ENCODE results near the gene EPC2. TPM values are rescaled to one million over a fixed set of nuclear protein-coding genes. Genes with fewer than 3 reads are reported as not detected.

Gene EPC2
- total and polyA plus RNA-seq, 2 experiments from 2014 or later: 6.3 to 27.0 TPM

DNA sequence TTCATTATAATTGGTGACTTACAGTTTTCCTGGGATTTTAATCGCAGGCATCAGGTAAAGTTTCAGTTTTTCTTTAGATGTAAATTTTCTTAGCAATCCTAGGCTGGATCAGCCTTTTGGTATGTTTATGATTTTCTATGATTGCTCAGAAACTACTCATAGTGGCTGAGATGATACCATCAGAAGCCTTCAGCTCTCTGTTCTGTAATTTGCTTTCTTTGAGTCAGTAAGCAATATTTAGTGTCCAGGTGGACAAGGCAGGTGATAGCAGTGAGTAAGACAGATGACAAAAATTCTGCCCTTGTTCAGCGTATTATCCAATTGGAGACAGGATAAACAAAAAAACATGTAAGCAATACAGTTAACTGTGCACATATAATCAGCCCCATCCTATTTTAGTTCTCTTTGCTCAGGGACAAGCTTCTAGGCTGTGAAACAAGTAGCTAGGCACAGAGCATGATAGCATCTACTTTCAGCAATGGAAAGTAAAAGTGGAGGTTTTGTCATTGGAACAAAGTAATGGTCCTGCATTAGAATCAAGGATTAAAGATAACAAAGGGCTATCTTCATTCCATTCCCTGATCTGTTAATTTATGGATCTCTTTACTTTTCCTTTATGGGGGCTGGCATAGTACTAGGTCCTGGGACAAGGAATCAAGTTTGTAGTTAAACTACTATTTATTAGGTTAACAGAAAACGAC, 100.8 kb downstream of the EPC2 start (continued):
- TF ChIP-seq NANOG (IDR thresholded peaks at IDR 0.05; ENCODE audit: borderline replicate concordance): no peak
- TF ChIP-seq JUNB (IDR thresholded peaks at IDR 0.05; ENCODE audit: unreplicated experiment): no peak
- TF ChIP-seq CTCF (conservative IDR thresholded peaks at IDR 0.05; ENCODE audit: low read depth in 2 of 2): no peak
- TF ChIP-seq POLR2AphosphoS5 (IDR thresholded peaks at IDR 0.05; ENCODE audit: low read depth): no peak
- TF ChIP-seq, protein P1, sequence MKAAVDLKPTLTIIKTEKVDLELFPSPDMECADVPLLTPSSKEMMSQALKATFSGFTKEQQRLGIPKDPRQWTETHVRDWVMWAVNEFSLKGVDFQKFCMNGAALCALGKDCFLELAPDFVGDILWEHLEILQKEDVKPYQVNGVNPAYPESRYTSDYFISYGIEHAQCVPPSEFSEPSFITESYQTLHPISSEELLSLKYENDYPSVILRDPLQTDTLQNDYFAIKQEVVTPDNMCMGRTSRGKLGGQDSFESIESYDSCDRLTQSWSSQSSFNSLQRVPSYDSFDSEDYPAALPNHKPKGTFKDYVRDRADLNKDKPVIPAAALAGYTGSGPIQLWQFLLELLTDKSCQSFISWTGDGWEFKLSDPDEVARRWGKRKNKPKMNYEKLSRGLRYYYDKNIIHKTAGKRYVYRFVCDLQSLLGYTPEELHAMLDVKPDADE (IDR thresholded peaks at IDR 0.05): no peak
- TF ChIP-seq CREB1 (CRISPR knock-in tag; IDR thresholded peaks at IDR 0.05; ENCODE audit: low read depth): no peak
- TF ChIP-seq ZNF331 (CRISPR knock-in tag; IDR thresholded peaks at IDR 0.05; ENCODE audit: low read depth): no peak
- no peak for TF ChIP-seq EZH2 (IDR thresholded peaks at IDR 0.05; ENCODE audit: low read depth, unreplicated experiment)
- no peak for TF ChIP-seq ZNF114 (CRISPR knock-in tag; IDR thresholded peaks at IDR 0.05)
- no peak for TF ChIP-seq EZH2phosphoT487 (IDR thresholded peaks at IDR 0.05; ENCODE audit: unreplicated experiment)

DNA sequence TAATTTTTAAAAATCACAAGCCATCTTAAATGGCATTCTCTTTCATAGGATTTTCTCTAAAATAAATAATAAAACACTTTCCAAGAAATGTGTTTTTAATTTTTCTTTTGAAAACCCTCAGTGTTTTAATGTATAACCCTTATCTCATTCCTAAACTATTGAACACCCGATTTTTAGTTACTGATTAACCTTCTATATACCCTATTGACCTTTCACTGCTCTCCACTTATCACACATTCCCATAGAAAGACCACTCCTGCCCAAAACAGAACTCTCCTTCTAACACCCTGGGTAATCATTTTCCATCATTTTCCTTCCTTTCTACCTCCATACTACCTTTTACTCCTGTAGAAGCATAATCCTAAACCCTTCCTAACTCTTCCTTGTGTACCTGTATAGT, 102.4 kb downstream of the EPC2 start:
- no peak overlapping the region for H3K4me2 ChIP-seq
- ATAC-seq (no peak), DNase-seq (ENCODE audit: low spot score) (no peak)
- no peaks in the 10 kb centered on the region for H3K36me3 ChIP-seq (ENCODE audit: insufficient read depth)
- H3K4me1 ChIP-seq (ENCODE audit: insufficient read depth): peaks cover 36% of the 10 kb centered on the region
- Mint-ChIP-seq H3K27me3 (ENCODE audit: insufficient read depth, low read depth, poor library complexity) (no peaks in the 10 kb centered on the region), H3K9me3 (no peaks in the 10 kb centered on the region), H3K4me1 (peaks cover 58% of the 10 kb centered on the region), H3K4me3 (no peak overlapping the region), H3K36me3 (ENCODE audit: low read depth) (no peaks in the 10 kb centered on the region), H3K27ac (no peak overlapping the region)
- H3K27ac ChIP-seq (ENCODE audit: low read depth): 0 out of 2 replicates have a peak overlapping the region, but pooled peaks have one; percentile 5
- no peaks in the 10 kb centered on the region for H4K20me1 ChIP-seq (replicated peaks; ENCODE audit: insufficient read depth)
- no peak overlapping the region for H3K4me3 ChIP-seq
- H3F3A ChIP-seq (replicated peaks; ENCODE audit: low read depth): no peaks in the 10 kb centered on the region
- H3K79me2 ChIP-seq (replicated peaks; ENCODE audit: insufficient read depth): peaks cover 25% of the 10 kb centered on the region
- no peaks in the 10 kb centered on the region for H3K27me3 ChIP-seq (ENCODE audit: insufficient read depth)
- H3K9me2 ChIP-seq (ENCODE audit: insufficient read depth): no peaks in the 10 kb centered on the region
- H2AFZ ChIP-seq: no peak overlapping the region
- TF ChIP-seq ZNF114 (CRISPR knock-in tag; IDR thresholded peaks at IDR 0.05) (no peak), EZH2 (IDR thresholded peaks at IDR 0.05; ENCODE audit: low read depth, unreplicated experiment) (no peak)
- TF ChIP-seq, protein P2, sequence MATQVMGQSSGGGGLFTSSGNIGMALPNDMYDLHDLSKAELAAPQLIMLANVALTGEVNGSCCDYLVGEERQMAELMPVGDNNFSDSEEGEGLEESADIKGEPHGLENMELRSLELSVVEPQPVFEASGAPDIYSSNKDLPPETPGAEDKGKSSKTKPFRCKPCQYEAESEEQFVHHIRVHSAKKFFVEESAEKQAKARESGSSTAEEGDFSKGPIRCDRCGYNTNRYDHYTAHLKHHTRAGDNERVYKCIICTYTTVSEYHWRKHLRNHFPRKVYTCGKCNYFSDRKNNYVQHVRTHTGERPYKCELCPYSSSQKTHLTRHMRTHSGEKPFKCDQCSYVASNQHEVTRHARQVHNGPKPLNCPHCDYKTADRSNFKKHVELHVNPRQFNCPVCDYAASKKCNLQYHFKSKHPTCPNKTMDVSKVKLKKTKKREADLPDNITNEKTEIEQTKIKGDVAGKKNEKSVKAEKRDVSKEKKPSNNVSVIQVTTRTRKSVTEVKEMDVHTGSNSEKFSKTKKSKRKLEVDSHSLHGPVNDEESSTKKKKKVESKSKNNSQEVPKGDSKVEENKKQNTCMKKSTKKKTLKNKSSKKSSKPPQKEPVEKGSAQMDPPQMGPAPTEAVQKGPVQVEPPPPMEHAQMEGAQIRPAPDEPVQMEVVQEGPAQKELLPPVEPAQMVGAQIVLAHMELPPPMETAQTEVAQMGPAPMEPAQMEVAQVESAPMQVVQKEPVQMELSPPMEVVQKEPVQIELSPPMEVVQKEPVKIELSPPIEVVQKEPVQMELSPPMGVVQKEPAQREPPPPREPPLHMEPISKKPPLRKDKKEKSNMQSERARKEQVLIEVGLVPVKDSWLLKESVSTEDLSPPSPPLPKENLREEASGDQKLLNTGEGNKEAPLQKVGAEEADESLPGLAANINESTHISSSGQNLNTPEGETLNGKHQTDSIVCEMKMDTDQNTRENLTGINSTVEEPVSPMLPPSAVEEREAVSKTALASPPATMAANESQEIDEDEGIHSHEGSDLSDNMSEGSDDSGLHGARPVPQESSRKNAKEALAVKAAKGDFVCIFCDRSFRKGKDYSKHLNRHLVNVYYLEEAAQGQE (IDR thresholded peaks at IDR 0.05; ENCODE audit: unreplicated experiment): no peak
- TF ChIP-seq, protein P3, sequence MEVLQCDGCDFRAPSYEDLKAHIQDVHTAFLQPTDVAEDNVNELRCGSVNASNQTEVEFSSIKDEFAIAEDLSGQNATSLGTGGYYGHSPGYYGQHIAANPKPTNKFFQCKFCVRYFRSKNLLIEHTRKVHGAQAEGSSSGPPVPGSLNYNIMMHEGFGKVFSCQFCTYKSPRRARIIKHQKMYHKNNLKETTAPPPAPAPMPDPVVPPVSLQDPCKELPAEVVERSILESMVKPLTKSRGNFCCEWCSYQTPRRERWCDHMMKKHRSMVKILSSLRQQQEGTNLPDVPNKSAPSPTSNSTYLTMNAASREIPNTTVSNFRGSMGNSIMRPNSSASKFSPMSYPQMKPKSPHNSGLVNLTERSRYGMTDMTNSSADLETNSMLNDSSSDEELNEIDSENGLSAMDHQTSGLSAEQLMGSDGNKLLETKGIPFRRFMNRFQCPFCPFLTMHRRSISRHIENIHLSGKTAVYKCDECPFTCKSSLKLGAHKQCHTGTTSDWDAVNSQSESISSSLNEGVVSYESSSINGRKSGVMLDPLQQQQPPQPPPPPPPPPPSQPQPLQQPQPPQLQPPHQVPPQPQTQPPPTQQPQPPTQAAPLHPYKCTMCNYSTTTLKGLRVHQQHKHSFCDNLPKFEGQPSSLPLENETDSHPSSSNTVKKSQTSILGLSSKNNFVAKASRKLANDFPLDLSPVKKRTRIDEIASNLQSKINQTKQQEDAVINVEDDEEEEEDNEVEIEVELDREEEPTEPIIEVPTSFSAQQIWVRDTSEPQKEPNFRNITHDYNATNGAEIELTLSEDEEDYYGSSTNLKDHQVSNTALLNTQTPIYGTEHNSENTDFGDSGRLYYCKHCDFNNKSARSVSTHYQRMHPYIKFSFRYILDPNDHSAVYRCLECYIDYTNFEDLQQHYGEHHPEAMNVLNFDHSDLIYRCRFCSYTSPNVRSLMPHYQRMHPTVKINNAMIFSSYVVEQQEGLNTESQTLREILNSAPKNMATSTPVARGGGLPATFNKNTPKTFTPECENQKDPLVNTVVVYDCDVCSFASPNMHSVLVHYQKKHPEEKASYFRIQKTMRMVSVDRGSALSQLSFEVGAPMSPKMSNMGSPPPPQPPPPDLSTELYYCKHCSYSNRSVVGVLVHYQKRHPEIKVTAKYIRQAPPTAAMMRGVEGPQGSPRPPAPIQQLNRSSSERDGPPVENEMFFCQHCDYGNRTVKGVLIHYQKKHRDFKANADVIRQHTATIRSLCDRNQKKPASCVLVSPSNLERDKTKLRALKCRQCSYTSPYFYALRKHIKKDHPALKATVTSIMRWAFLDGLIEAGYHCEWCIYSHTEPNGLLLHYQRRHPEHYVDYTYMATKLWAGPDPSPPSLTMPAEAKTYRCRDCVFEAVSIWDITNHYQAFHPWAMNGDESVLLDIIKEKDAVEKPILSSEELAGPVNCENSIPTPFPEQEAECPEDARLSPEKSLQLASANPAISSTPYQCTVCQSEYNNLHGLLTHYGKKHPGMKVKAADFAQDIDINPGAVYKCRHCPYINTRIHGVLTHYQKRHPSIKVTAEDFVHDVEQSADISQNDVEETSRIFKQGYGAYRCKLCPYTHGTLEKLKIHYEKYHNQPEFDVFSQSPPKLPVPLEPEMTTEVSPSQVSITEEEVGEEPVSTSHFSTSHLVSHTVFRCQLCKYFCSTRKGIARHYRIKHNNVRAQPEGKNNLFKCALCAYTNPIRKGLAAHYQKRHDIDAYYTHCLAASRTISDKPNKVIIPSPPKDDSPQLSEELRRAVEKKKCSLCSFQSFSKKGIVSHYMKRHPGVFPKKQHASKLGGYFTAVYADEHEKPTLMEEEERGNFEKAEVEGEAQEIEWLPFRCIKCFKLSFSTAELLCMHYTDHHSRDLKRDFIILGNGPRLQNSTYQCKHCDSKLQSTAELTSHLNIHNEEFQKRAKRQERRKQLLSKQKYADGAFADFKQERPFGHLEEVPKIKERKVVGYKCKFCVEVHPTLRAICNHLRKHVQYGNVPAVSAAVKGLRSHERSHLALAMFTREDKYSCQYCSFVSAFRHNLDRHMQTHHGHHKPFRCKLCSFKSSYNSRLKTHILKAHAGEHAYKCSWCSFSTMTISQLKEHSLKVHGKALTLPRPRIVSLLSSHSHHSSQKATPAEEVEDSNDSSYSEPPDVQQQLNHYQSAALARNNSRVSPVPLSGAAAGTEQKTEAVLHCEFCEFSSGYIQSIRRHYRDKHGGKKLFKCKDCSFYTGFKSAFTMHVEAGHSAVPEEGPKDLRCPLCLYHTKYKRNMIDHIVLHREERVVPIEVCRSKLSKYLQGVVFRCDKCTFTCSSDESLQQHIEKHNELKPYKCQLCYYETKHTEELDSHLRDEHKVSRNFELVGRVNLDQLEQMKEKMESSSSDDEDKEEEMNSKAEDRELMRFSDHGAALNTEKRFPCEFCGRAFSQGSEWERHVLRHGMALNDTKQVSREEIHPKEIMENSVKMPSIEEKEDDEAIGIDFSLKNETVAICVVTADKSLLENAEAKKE (CRISPR knock-in tag; IDR thresholded peaks at IDR 0.05): no peak

Data from GM23338 (cell line).